GM10847 (cell line): ENCODE measurements around the gene RBM20.

Experiments used
- POLR2A ChIP-seq: IDR thresholded peaks from 2 replicates; pipeline ENCODE4 v1.6.1; 2011; ENCODE audit not compliant: insufficient read length; ENCODE audit errors: extremely low read depth

RBM20 gene

DNA sequence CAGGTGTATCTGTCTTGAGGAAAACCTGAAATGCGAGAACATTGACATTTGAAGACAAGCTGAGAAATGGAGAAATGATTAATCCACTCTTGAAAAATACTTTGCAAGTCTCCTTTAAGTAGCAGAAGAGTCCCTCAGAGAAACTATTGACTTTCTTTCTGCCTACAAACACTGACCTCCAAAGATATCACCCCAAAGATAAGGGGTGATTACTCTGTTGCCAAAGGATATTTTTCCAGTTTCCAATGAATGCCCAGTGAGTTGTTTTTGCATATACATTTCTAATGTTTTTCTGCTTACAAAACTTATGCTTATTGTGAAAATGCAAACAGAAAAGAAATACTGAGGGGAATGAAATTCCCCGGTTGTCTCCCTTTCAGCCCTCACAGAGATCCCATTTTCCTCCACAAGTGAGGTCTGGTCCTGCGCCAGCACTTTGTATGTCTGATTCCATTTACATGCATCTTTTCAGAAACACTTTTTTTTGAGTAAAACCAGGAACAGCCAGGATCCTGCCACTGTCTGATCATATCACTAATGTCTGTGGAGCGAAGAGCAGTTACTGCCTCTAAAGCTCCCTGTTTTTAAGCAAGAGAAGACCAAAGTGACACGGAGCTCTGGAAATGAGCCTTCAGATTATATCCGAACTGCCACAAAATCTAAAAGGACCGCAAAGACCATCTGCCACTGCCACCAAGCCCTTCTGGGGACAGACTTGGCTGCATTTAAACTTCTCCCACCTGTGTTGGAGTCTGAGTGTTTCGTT lies 144.7 kb downstream of the RBM20 start:
- TF ChIP-seq POLR2A = no peak

DNA sequence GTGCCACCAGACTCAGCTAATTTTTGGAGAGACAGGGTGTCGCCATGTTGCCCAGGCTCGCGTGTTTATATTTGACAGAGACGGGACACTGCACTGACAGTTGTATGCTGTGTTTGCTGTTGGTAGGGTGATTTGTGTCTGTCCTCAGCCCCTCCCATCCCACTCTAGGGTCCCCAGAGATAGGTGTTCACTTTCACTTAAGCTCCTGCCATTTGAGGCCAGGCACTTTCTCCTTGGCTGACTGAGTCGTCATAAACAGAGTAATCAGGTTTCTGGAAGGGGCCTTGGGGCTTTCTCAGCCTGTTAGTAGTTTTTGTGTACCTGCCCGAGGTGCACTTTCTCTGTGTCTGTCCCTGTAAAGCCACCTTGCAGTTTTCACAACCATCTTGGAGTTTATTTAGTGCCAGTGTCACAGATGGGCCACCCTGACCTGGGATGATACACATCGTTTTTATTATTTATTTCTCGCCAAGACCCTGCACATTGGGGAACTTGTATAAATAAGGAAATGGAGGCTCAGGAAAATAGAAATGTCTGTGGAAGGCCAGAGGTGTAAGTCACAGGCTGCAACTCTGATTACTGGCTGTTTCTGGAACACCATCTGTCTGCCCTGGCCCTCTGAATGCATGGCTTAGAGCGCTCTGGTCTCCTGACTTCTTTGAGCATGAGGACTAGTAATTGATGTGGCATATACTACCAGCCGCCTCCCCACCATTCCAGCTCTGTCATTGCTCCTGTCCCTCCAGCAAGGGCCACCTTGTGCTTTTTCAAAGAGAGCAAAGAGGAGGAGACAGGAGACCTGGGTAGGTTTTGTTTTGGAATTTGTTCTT lies 145.7 kb downstream of the RBM20 start:
- TF ChIP-seq POLR2A = no peak

- no peak for TF ChIP-seq POLR2A
Measured at GRCh38 chr10:110790913-110791506, 146.9 kb downstream of the RBM20 start.

DNA sequence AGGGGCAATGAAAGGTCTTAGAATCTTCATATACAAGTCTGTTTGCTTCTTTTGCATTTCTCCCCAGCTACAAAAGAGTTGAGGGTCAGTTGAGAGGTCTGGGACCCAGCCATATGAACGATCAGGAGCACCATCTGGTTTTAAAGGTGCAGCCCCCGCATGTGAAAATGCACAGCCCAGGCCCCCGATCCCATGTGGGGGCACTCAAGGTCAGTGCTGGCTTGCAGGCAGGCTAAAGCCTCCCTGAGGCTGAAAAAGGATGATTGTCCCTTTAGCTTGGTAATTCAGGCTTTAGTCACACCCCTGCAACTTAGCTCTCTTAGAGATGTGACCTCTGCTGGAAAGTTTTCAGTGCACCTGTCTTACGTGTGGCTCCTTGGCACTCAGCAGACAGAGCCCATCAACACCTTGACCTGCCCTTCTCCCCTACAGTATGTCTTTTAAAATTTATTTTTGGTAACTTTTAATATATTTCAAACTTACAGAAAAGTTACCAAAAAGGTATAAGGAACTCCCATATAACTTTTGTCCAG lies 147.5 kb downstream of the RBM20 start:
- no peak for TF ChIP-seq POLR2A

- no peak for TF ChIP-seq POLR2A
Measured at GRCh38 chr10:110792476-110793125, 148.5 kb downstream of the RBM20 start.

- TF ChIP-seq POLR2A = no peak
Measured at GRCh38 chr10:110793128-110793812, 149.1 kb downstream of the RBM20 start.

GRCh38 chr10:110793886-110794285 lies 149.8 kb downstream of the RBM20 start:
- TF ChIP-seq POLR2A = no peak

- no peak for TF ChIP-seq POLR2A
Measured at GRCh38 chr10:110794808-110795207, 150.7 kb downstream of the RBM20 start.

GRCh38 chr10:110797416-110797815 lies 153.3 kb downstream of the RBM20 start:
- no peak for TF ChIP-seq POLR2A

GRCh38 chr10:110798340-110798739 lies 154.2 kb downstream of the RBM20 start:
- no peak for TF ChIP-seq POLR2A

GRCh38 chr10:110802090-110802489 lies 158.0 kb downstream of the RBM20 start:
- TF ChIP-seq POLR2A = no peak

GRCh38 chr10:110802551-110803238 lies 158.6 kb downstream of the RBM20 start:
- no peak for TF ChIP-seq POLR2A

DNA sequence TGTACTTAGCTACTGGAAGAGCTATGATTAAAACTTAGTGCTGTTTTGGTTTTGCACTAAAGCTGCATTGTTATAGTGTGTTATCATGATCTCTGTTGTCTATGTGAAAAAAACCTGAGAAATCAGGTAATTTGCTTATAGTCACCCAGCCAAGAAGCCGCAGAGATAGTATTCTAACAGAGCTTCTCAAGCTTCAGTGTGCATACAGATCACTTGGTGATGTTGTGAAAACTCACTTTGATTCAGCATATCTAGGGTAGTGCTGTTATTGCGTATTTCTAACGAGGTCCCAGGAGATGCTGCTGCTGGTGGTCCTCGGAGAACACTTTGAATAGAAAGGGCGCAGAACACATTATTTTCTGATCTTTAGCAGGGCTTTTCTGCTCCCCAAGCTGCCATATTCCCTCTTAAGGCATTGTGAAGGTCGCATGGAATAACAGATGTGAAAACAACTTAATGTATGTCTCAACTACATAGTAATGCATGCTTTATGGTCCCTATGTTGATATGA lies 159.2 kb downstream of the RBM20 start:
- no peak for TF ChIP-seq POLR2A

DNA sequence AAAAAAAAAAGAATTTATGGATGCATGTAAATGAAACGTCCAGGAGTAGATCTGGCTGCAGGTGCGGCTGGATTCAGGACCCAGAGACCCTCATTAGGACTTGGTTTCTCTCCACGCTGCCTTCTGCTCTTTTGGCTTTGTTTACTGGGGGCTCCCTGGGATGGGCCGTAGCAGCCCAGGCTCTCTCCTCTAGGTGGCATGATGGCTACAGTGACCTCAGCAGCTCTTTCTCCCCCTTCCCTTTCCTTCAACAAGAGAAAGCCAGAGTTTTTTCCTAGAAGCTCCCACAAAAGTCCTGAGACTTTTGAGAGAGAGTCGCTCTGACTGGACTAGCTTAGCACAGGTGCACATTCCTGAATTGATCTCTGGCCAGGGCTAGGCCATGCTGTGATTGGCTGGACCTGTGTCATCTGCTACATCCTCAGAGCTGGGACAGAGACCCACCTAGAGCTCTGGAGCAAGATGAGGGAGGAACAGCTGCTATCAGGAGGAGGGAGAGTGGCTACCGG lies 159.7 kb downstream of the RBM20 start:
- TF ChIP-seq POLR2A = no peak

DNA sequence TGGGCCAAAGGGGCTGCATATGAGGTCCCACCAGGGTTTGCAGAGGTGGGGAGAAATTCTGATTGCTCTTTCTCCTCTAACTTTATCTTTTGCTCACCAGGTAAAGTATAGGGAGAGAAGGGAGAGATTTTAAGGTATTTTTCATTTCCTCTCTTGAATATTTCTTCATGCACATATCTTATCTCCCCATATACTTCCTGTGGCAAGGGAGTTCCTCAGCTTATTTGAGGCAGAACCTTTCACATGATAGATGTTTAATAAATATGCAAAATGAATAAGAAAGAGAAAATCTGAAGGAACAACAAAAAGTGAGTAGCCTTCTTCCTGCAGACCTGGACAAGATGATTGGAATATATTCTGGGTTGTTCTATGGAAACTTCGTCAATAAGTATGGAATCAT lies 160.2 kb downstream of the RBM20 start:
- TF ChIP-seq POLR2A = no peak
